ENCODE data around the gene MYOZ3.

The MYOZ3 gene

GRCh38 chr5:150661086-150661485 lies at the start of gene MYOZ3:
Gene MYOZ3, plus strand, starts transcription at chr5:150661251. Its CDS starts 1,691 bp downstream, at chr5:150662942.
- no peak for TF ChIP-seq CTCF (IDR thresholded peaks at IDR 0.05)

GRCh38 chr5:150612405-150612804 lies 48.6 kb upstream of the MYOZ3 start:
- no peak for TF ChIP-seq CTCF (IDR thresholded peaks at IDR 0.05)

GRCh38 chr5:150612905-150613670 lies 48.0 kb upstream of the MYOZ3 start:
- TF ChIP-seq CTCF (IDR thresholded peaks at IDR 0.05): no peak

GRCh38 chr5:150613991-150614660 lies 46.9 kb upstream of the MYOZ3 start:
- TF ChIP-seq CTCF (IDR thresholded peaks at IDR 0.05): no peak

GRCh38 chr5:150614661-150615060 lies 46.4 kb upstream of the MYOZ3 start:
- no peak for TF ChIP-seq CTCF (IDR thresholded peaks at IDR 0.05)

GRCh38 chr5:150615141-150615699 lies 45.8 kb upstream of the MYOZ3 start:
- TF ChIP-seq CTCF (IDR thresholded peaks at IDR 0.05): no peak

- TF ChIP-seq CTCF (IDR thresholded peaks at IDR 0.05): no peak
Observed at GRCh38 chr5:150616024-150616470, 45.0 kb upstream of the MYOZ3 start.

All from LNCAP (cell line).